Cerebellar nuclear complex (tissue), 1 donor: Measurements from ENCODE around the gene ZMAT2.
A peak's percentile ranks its signal among the peaks of the same experiment; 100 is the strongest.
"Not testable (repeated sequence)": the region's sequence is repeated elsewhere in the genome, so short reads cannot be mapped to it uniquely, and the experiment has no call there.

ENCODE experiments used
- DNase-seq, 2 experiments: peaks; one replicate each; lab custom pipeline; 2025; lab: John Stamatoyannopoulos, UW

Gene ZMAT2

GRCh38 chr5:140700177-140701144 lies at the start of gene ZMAT2:
Gene ZMAT2 (plus strand): TSS chr5:140700447. CDS start chr5:140700461, 14 bp downstream.
- DNase-seq = peak; percentile 86 to 96

DNA sequence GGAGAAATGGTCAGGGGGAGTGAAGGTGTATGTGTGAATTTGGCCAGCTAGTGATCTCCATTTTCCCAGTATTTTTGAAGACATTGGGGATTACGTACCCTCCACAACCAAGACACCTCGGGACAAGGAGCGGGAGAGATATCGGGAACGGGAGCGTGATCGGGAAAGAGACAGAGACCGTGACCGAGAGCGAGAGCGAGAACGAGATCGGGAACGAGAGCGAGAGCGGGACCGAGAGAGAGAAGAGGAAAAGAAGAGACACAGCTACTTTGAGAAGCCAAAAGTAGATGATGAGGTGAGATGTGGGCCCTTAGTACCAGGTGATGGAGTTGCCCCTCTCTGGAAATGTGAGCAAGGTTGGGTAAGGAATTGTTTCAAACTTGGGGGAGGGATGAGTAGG lies 41.4 kb upstream of the ZMAT2 start:
- no peak for DNase-seq

GRCh38 chr5:140660371-140660770 lies 39.9 kb upstream of the ZMAT2 start:
- not testable (repeated sequence) for DNase-seq

DNA sequence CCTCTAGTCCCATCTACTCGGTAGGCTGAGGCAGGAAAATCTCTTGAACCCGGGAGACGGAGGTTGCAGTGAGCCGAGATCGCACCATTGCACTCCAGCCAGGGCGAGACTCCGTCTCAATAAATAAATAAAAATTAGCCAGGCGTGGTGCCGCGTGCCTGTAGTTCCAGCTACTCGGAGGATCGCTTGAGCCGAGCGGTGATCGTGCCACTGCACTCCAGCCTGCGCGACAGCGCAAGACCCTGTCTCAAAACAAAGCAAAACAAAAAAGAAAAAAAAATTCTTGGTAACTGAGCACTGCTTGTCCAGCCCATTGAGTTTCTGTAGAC lies 36.3 kb upstream of the ZMAT2 start:
- no peak for DNase-seq

- DNase-seq = peak; percentile 25 to 75
Observed at GRCh38 chr5:140664359-140665119, 35.7 kb upstream of the ZMAT2 start, which contains the start of gene WDR55. Gene WDR55 (plus strand): TSS chr5:140664904. CDS start chr5:140664913, 9 bp downstream.

GRCh38 chr5:140671035-140671434 lies 29.2 kb upstream of the ZMAT2 start:
- not testable (repeated sequence) for DNase-seq

GRCh38 chr5:140671472-140672125 lies 28.6 kb upstream of the ZMAT2 start:
- no peak for DNase-seq

GRCh38 chr5:140672455-140673186 lies 27.6 kb upstream of the ZMAT2 start:
- no peak for DNase-seq

DNA sequence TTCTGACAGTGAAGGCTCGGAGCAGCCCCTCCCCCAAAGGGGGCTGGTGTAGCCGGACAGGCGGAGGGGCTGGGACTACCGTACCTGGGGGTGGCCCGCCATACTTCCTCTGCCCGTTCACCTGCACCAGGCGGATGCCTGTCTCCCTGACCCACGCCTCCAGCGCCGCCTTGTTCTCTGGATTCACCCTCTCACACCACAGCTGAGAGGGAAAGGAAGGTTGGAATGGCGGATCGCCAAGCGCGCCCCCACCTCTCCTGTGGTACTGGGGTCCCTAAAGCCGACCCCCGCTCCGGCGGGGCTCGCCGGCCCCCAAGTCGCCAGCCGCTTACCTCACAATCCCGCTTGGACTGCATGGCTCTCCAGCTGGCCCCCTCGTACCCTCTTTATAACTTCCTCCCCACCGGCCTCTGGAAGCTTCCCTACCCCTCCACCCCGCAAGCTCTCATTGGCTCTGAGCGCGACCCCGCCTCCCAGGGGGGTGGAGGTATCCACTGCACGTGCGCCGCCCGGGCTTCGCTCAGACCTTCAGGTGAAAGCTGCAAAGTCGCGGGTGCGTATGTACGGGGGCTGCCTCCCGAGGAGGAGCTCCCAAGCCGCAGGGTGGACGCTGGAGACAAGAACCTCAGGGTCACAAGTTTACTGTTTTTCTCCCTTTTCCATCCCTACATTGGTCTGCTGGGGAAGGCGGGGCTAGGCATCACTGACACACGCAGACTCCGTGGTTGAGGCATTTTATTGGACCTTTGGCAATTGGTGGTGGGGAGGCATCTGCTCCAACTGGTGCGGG lies 26.9 kb upstream of the ZMAT2 start, which contains the start of gene DND1:
Gene DND1 (minus strand): TSS at position 390 of the 790 bp plus-strand sequence. CDS start 34 bp downstream, at position 356.
- no peak for DNase-seq

DNA sequence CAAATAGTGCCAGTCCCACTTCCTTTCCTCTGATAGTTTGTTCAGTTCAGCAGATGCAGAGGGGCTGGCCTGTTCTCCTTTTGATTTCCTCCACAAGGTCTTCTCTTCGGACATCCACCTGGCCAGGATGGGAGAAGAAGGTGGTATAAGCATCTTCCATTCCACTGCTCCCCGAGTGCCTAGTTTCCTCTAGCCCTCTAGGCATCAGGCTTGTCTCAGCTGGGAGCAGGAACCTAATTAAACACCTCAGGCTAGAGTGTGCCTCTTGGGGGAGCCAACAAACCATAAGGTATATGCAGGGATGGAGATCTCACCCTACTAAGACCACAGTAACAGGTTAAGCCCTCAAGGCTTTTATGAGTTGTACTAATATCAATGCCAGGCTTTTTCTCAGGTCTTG lies 26.0 kb upstream of the ZMAT2 start:
- DNase-seq = no peak

DNA sequence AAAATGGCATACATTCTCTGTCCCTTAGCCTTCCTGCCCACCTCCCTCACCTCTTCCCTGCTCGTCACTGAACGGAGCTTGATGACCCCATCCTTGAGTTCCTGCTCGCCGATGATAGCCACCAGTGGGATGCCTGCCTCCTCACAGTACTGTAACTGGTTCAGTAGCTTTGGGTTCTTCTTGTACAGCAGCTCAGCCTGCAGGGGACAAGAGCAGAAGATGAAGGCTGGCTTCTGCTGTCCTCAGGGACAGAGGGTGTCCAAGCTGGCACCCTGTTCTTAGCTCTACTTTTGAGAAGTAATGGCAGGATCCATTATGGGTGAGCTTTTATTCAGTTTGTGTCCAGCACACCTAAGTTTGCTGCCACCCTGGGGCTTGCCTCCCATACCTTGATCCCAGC lies 25.6 kb upstream of the ZMAT2 start:
- no peak for DNase-seq

DNA sequence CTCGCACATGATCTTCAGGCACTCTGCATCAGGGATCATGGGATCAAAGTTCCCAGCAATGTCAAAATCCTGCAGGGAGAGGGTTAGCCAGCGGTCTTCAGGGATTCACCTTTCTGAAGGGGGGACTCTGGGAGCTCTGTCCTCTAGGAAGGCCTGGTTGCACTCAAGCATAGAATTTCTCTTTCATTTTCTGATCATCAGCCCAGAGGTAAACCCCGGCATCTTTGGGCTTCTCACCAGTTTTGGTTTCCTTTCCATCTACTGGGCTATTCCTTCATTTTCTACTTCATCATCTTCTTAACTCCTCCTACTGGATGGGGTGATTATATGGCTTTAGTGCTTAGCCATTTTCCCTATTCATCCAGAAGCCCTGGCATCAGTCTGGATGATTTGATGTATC lies 22.3 kb upstream of the ZMAT2 start:
- DNase-seq = no peak

- no peak for DNase-seq
Observed at GRCh38 chr5:140678993-140679392, 21.3 kb upstream of the ZMAT2 start.

DNA sequence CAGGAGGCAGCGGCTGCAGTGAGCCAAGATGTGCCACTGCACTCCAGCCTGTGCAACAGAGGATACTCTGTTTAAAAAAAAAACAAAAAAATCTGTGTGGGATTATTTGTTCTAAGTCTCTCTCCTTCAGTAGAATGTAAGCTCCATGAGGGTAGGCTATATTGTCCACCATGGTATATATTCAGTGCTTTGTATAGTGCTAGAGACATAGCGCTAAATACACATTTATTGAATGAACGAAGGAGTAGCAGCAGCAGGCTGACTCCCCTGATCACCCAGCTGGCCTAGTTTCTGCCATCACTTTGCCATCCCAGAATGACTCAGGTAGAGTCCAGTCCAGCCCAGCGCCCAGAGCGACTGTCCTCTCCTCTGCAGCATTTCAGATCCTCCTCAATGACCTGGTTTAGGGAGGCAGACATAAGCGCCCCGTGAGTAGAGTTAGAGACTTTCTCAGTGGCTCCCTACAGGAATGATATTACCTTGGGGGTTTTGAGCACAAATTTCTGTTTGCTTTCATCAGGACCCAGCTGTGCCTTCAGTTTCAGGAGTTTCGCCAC lies 9.8 kb upstream of the ZMAT2 start:
- DNase-seq = no peak

- DNase-seq = peak; percentile 53 to 79
Observed at GRCh38 chr5:140690941-140691924, 9.0 kb upstream of the ZMAT2 start, which contains the start of the genes HARS1 and HARS2. Gene HARS1 (minus strand): TSS chr5:140691370. CDS start chr5:140691304, 66 bp downstream. Gene HARS2 (plus strand): TSS chr5:140691455. CDS start chr5:140691649, 194 bp downstream.

- DNase-seq = no peak
Observed at GRCh38 chr5:140694276-140694675, 6.0 kb upstream of the ZMAT2 start.

- no peak for DNase-seq
Observed at GRCh38 chr5:140696891-140697492, 3.3 kb upstream of the ZMAT2 start.

DNA sequence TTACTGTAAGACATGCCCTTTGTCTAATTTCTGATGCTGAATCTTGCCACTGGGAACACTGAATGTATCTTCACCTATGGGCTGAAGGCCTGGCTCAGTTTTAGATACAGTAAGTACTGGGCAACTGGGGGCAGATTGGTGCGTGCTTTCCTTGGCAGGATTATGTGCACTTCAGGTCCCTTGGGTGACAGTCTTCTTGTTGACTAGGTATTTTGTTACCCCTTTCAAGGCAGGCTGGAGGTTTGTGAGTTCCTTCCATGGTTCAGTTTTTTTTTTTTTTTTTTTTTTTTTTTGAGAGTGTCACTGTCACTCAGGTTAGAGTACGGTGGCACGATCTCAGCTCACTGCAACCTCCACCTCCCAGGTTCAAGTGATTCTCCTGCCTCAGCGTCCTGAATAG lies 7.6 kb downstream of the ZMAT2 start:
- DNase-seq = no peak
